ENCODE data around the gene KLHL29. TPM values are rescaled to one million over a fixed set of nuclear protein-coding genes. Genes with fewer than 3 reads are reported as not detected.

The KLHL29 gene
- total RNA-seq, 1 donor from 2014 or later: 8.4 TPM

DNA sequence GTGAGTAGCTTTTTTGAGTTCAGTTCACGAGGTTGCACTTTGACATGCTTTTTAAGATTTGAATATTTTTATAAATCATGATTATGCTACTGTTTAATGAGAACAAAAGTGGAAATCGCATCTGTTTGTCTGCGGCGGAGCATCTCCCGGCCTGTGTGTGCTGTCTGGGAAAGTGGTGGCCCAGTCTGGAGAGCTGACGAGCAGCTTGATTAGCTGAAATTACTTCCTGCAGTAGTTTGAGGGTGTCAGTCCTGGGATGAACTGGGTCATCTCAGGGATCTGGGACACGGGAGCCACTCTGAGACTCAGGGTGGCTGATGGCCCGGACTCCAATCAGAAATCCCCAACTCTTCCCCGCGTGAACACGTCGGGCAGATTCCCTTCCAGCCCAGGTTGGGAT lies 115.9 kb downstream of the KLHL29 start:
- Mint-ChIP-seq H3K4me3 (no peak overlapping the region), H3K9me3 (no peaks in the 10 kb centered on the region), H3K27ac (ENCODE audit: unreplicated experiment) (no peak overlapping the region), H3K27me3 (ENCODE audit: low read depth) (no peaks in the 10 kb centered on the region), H3K4me1 (peaks cover 55% of the 10 kb centered on the region), H3K36me3 (ENCODE audit: low read depth) (no peaks in the 10 kb centered on the region)
- DNase-seq (ENCODE audit: low read depth, low spot score): no peak
- TF ChIP-seq, protein P1, sequence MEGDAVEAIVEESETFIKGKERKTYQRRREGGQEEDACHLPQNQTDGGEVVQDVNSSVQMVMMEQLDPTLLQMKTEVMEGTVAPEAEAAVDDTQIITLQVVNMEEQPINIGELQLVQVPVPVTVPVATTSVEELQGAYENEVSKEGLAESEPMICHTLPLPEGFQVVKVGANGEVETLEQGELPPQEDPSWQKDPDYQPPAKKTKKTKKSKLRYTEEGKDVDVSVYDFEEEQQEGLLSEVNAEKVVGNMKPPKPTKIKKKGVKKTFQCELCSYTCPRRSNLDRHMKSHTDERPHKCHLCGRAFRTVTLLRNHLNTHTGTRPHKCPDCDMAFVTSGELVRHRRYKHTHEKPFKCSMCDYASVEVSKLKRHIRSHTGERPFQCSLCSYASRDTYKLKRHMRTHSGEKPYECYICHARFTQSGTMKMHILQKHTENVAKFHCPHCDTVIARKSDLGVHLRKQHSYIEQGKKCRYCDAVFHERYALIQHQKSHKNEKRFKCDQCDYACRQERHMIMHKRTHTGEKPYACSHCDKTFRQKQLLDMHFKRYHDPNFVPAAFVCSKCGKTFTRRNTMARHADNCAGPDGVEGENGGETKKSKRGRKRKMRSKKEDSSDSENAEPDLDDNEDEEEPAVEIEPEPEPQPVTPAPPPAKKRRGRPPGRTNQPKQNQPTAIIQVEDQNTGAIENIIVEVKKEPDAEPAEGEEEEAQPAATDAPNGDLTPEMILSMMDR (conservative IDR thresholded peaks at IDR 0.05): no peak

DNA sequence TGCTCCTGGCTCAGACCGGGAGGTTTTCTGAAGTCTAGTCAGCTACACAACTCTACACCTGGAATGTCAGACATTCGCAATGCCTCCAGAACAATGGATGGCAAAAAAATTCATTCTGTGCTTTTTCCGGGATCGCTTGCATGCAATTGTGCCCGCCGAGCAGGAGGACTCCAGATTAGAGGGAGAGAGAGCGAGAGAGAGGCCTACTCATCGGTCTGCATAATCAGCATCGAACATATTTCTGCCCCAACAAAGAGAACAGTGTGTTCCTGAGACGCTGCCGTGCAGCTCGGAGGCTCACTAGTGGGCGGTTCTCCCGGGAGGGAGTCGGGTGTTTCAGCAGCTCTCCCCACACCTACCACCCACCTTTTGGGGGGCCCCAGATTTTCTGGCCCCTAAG lies 117.1 kb downstream of the KLHL29 start:
- TF ChIP-seq, protein P1 (conservative IDR thresholded peaks at IDR 0.05): no peak
- Mint-ChIP-seq H3K9me3 (no peaks in the 10 kb centered on the region), H3K4me1 (peaks cover 60% of the 10 kb centered on the region), H3K27ac (ENCODE audit: unreplicated experiment) (peak overlapping the region; percentile 83), H3K4me3 (peak overlapping the region; percentile 74), H3K27me3 (ENCODE audit: low read depth) (no peaks in the 10 kb centered on the region), H3K36me3 (ENCODE audit: low read depth) (no peaks in the 10 kb centered on the region)
- no peak for DNase-seq (ENCODE audit: low read depth, low spot score)

DNA sequence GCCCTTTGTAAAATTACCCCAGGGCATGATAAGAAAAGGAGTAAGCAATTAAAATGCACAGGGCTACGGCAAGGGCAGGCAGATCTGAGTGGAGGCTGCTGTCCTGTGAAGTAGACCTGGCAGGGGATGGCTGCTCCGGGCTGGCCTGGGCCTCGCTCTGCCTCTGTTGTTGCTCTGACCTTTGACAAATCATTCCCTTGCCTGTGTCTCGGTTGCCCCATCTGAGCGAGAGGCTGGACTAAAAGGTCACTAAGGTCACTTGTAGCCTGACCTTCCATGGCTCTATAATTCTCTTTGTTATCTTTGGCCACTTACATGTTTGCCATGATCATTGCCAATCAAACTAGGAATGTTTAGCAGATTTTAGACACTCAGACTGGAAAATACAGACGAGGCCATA lies 118.1 kb downstream of the KLHL29 start:
- Mint-ChIP-seq H3K4me3 (peak overlapping the region; percentile 74), H3K27ac (ENCODE audit: unreplicated experiment) (peak overlapping the region; percentile 69), H3K27me3 (ENCODE audit: low read depth) (no peaks in the 10 kb centered on the region), H3K4me1 (peaks cover 62% of the 10 kb centered on the region), H3K9me3 (no peaks in the 10 kb centered on the region), H3K36me3 (ENCODE audit: low read depth) (no peaks in the 10 kb centered on the region)
- TF ChIP-seq, protein P1 (conservative IDR thresholded peaks at IDR 0.05): no peak
- DNase-seq (ENCODE audit: low read depth, low spot score): peak; percentile 18

DNA sequence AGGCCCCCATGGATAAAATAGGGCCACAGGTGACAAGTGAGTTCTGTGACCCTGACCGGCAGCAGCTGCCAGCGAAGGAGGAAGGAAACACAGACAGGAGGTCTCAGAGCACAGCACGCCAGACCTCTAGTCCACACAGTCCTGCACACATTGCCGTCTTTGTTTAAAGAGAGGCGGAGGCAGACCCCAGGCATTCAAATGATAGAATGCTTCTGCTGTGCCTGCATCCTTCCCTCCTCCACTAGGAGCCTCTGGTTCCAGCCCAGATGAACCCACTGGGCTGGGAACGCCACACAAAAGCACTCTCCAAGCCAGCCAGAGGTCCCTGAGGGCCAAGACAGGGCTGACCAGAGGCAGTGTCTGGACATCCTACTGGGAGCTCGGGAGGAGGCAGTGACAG lies 118.7 kb downstream of the KLHL29 start:
- H3K4me1 Mint-ChIP-seq: peaks cover 64% of the 10 kb centered on the region
- peak; percentile 35 for DNase-seq (ENCODE audit: low read depth, low spot score)
- TF ChIP-seq, protein P1 (conservative IDR thresholded peaks at IDR 0.05): no peak
- H3K9me3 Mint-ChIP-seq: no peaks in the 10 kb centered on the region
- no peaks in the 10 kb centered on the region for H3K27me3 Mint-ChIP-seq (ENCODE audit: low read depth)
- peak overlapping the region; percentile 74 for H3K4me3 Mint-ChIP-seq
- H3K27ac Mint-ChIP-seq (ENCODE audit: unreplicated experiment): peak overlapping the region; percentile 6
- no peaks in the 10 kb centered on the region for H3K36me3 Mint-ChIP-seq (ENCODE audit: low read depth)

DNA sequence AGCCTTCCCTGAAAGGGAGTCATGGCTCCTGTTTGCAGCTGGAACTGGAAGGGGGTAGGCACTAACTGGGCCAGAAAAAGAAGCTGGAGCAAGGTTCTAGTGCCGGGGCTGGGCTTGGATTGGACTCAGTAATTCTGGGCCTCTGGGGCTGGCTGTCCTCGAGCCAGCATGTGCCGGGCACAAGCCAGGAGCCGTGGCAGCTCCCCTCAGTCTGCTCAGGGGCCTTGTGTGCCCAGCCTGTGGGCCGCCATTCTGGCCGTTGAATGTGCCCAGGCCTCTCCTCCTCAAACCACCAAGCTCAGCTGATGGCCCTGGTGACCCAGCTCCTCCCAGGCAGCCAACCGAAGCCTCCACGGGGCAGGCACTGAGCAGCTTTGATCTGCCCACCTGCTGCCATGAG lies 119.6 kb downstream of the KLHL29 start:
- Mint-ChIP-seq H3K36me3 (ENCODE audit: low read depth) (no peaks in the 10 kb centered on the region), H3K27ac (ENCODE audit: unreplicated experiment) (no peak overlapping the region), H3K9me3 (no peaks in the 10 kb centered on the region), H3K27me3 (ENCODE audit: low read depth) (no peaks in the 10 kb centered on the region), H3K4me1 (peaks cover 66% of the 10 kb centered on the region), H3K4me3 (no peak overlapping the region)
- TF ChIP-seq, protein P1 (conservative IDR thresholded peaks at IDR 0.05): no peak
- no peak for DNase-seq (ENCODE audit: low read depth, low spot score)
